GM21390 (cell line): ENCODE results near the gene TC2N.
"Not testable (repeated sequence)": the region's sequence is repeated elsewhere in the genome, so short reads cannot be mapped to it uniquely, and the experiment has no call there.

Experiments
- ATAC-seq: cut with Tn5 transposase; IDR thresholded peaks from one replicate; pipeline ENCODE4 v1.9.1; 2021; ENCODE audit not compliant: unreplicated experiment

TC2N gene

GRCh38 chr14:91835920-91836843 is 31.2 kb downstream of the TC2N start:
- peak; percentile 45 for ATAC-seq

DNA sequence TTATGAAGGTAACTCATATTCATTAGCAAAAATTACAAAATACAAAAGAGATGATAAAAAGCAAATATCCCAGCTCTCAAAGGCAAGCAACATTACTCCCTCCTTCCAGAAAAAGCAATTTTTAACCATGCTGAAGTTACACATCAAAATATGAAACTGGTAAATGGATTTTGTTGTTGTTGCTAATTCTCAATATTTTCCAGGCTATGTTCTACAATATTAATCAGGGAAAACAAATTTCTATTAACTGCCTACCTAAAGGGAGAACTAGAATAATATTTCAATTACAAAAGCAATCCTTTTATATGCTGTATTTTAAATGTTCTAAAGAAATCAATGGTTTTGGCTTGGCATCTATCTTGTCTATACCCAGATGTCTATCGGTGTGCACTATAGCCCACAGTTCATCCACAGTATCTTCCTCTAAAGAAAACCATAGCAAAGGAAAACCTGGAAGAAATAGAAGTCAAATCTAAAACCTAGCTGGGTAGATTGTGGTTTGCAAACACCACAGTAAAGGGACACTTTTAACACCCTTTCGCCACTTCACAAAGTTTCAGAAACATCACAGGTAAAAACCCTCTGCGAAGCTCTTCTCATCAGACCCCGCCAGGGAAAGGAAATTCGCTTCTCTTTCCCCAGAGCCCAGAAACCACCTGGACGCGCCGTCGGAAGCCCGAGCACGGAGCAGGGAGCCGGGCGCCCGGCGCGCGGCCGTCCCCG is 32.0 kb downstream of the TC2N start:
- ATAC-seq, result peak; percentile 24

DNA sequence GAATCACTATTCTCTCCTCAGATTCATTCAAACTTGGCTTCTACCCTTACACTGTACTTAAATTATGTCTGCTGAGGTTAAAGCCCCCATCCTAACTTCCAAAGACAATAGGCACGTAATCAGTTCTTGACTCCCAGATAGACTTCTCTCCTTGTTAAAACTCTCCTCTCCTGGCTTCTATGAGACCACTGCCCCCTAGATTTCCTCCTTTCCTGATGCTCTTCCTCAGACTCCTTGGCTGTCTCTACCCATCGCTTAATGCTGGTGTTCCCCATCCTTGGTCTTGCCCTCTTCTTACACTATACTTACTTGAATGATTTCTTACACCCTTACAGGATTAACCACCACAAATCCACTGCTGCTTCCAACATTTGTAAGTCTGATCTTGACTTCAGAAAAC is 32.8 kb downstream of the TC2N start:
- no peak for ATAC-seq

GRCh38 chr14:91831337-91831736 is 36.0 kb downstream of the TC2N start:
- no peak for ATAC-seq

DNA sequence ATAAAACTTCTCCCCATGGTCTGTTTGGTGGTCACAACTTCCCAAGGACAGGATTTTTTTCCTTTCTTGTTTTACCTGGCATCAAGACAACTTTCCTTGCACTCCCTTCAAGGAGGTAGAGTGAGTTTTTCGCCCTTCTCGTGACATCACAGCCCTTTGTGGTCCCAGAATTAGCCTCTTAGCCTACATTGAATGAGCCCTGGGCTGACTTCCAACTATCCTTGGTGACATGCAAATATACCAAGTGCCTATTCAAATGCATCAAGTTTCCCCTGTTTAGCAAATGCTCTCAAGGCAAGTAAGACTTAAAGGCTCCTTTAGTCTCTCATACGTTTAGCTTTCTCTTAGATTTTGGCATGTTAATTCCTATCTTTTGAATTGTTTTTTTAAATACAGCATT is 36.6 kb downstream of the TC2N start:
- ATAC-seq, result peak; percentile 76

DNA sequence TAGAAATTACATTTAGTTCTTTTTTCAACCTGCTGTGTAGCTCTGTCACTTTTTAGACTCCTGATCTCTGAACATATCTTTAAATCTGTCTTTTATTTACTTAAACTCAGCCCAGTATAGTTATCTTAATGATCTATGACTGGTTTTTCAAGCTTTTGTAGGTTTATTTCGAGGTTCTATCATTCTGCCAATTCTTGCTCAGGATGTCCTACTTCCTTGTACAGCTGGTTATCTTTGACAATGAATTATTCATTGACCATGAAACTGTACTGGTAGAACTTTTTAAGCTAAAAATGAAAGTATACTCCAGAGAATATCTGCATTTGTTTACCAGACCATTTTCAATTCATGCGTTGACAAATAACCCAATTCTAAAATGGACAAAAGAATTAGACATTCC is 37.8 kb downstream of the TC2N start:
- no peak for ATAC-seq

- ATAC-seq, result no peak
These were observed 39.6 kb downstream of the TC2N start for GRCh38 chr14:91827746-91828145.

DNA sequence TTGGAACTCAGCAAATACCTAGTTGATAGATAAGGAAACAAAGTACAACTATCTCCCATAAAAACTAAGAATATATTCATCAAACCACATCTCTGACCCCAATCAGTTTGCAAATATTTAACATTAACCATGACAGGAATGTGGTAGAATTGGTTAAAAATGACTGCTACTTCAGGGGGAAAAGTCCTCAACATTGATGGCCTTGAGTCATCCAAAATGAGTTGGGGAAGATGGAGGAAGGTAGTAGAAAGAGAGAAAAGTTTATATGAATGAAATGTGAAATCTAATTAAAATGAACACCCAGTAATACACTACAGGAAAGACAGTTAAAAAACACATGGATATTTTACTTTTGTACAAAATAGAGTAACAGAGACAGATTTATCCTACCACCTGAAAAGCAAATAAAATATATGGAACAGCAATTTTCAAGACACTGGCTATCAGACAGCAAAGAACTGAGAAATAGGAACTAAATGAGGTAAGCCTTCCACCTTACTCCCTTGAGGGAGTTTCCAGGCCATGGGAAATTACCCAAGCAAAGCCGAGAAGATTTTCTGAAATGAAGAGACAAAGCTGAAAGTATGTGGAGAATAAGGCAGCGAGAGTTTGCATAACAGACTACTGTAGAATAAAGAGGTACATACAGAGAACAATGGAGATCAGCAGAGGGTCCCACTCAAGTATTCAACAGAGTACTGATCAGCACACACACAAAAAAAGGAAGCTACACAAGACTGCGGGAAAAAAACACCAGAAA is 49.6 kb downstream of the TC2N start:
- peak; percentile 79 for ATAC-seq

GRCh38 chr14:91814317-91814716 is 53.0 kb downstream of the TC2N start:
- no peak for ATAC-seq

- no peak for ATAC-seq
These were observed 56.6 kb downstream of the TC2N start for GRCh38 chr14:91810699-91811098.

DNA sequence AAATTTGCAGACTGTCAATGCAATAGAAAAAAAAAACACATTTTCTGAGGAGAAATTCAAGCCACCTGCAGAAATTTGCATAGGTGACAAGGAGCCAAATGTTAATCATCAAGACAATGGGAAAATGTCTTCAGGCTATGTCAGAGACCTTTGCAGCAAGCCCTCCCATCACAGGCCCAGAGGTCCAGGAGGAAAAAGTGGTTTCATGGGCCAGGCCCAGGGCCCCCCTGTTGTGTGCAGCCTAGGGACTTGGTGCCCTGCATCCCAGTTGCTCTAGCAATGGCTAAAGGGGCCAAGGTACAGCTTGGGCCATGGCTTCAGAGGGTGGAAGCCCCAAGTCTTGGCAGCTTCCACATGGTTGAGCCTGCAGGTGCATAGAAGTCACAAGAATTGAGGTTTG is 60.6 kb downstream of the TC2N start:
- no peak for ATAC-seq

GRCh38 chr14:91806094-91806493 is 61.2 kb downstream of the TC2N start:
- not testable (repeated sequence) for ATAC-seq

GRCh38 chr14:91805659-91806058 is 61.7 kb downstream of the TC2N start:
- no peak for ATAC-seq

DNA sequence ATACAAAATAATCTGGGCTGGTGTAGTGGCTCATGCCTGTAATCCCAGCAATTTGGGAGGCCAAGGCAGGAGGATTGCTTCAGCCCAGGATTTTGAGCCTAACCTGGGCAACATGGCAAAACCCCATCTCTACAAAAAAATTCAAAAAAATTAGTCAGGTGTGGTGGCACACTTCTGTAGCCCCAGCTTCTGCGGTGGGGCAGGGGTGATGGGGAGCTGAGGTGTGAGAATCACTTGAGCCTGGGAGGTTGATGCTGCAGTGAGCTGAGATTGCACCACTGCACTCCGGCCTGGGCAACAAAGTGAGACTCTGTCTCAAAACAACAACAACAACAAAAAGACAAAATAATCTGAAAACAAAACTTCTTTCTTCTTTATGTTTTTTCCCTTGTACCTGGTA is 66.0 kb downstream of the TC2N start:
- ATAC-seq, result no peak

- no peak for ATAC-seq
These were observed 70.6 kb downstream of the TC2N start for GRCh38 chr14:91796617-91797347.

DNA sequence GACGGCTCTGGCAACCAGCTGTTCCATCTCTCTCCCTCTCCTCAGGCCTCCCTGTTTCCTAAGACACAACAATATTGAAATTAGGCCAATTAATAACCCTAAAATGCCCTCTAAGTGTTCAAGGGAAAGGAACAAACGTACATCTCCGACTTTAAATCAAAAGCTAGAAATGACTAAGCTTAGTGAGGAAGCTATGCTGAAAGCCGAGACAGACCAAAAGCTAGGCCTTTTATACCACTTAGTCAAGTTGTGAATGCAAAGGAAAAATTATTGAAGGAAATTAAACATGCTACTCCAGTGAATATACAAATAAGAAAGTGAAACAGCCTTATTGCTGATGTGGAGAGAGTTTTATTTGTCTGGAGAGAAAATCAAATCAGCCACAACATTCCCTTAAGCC is 73.6 kb downstream of the TC2N start:
- no peak for ATAC-seq

DNA sequence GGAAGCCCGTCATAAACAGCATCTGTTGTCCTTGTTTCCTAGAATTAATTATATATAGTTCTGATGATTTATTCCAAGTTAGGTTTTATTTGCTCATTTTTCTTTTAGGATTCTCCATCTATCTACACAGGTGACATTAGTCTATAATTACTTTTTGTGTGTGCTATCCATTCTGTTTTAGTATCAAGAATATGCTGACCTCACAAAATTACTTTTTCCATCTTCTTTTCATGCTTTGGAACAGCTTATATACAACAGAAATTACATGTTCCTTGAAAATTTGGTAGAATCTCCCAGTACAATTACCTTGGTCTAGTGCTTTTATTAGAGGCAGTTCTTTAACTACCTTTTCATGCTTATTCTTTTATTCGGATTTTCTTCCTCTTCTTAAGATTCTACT is 81.1 kb downstream of the TC2N start:
- no peak for ATAC-seq

DNA sequence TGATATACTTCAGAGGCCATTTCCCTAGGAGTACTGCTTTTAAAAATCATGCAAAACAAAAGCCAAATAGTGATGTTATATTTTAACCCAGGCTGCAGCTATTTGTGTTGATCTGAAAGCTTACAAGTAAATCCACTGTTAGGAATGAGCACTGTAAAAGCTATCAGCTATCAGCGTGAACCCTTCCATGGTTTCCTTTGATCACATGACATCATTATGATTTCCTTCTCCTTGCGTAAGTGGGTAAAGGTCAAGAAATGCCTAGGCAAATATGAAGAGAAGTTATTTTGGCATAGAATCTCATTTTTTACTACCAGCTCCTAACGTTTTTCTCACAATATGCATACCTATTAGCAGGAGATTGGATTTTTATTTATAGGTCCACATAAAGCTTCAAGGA is 86.9 kb downstream of the TC2N start:
- no peak for ATAC-seq

DNA sequence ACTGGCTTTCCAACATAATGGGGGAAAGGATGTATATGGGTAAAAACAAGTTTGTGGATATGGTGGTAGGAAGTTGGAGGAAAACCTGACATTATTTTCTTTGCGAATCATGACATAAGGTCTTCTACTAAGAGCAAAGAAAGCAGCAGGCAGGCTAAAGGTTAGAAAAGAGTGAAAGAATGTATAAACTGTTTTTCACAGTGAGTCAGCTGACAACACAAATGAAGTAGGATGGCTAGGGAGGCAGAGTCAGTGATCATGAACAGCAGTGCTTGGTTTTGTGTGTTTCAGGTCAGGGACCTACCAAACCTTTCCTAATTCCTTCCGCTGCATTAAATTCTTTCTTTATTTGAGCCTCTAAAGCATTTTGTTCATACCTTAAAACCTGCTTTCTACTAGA is 89.1 kb downstream of the TC2N start:
- ATAC-seq, result no peak

GRCh38 chr14:91774140-91775096 is 92.9 kb downstream of the TC2N start:
- ATAC-seq, result no peak
